SK-N-SH (cell line): ENCODE measurements around the gene ABCA7. TPM values are rescaled to one million over a fixed set of nuclear protein-coding genes. Genes with fewer than 3 reads are reported as not detected.

ENCODE experiments used
- CTCF ChIA-PET: fragments of 300-600, 350-600 bp; formaldehyde crosslinking; extraction: SDS; loops from one replicate; lab custom pipeline; 2021; lab: Yijun Ruan, JAX
- POLR2A ChIA-PET: fragments of 350-600 bp; sonication (Branson Sonifier 250); formaldehyde crosslinking; extraction: SDS; loops from one replicate; lab custom pipeline; 2020; ENCODE audit warnings: antibody characterized with exemption, inconsistent platforms; lab: Yijun Ruan, JAX
- DNase-seq: peaks from one replicate; pipeline ENCODE4 v3.0.0; 2012
- H2AFZ ChIP-seq: fragments of 200-600 bp; sonication (generic); 2 replicates; pipeline ENCODE4 v1.8.1; 2016; ENCODE audit warnings: antibody characterized with exemption, mild to moderate bottlenecking, low read depth
- H3F3A ChIP-seq: fragments of 200-600 bp; sonication (generic); replicated peaks from 2 replicates; pipeline ENCODE3; 2016; ENCODE audit warnings: antibody characterized with exemption, mild to moderate bottlenecking; ENCODE audit not compliant: insufficient read depth
- H3K27ac ChIP-seq, 2 experiments: fragments of 200-500 bp in 1 of 2; fragments of 200-600 bp in 1 of 2; sonication (Bioruptor generic) in 1 of 2; sonication (generic), shearing (Covaris generic) in 1 of 2; 2 replicates each; pipeline versions ENCODE4 v1.5.1 to v1.6.1; 2014 to 2016; ENCODE audit warnings: low read depth in 2 of 2, inconsistent platforms in 1 of 2, low read length in 1 of 2, mild to moderate bottlenecking in 1 of 2, mixed read lengths in 1 of 2
- H3K27me3 ChIP-seq: fragments of 200-600 bp; sonication (generic), shearing (Covaris generic); 2 replicates; pipeline ENCODE4 v1.6.1; 2016; ENCODE audit warnings: mixed run types; ENCODE audit not compliant: insufficient read depth
- H3K36me3 ChIP-seq, 2 experiments: fragments of 200-500 bp in 1 of 2; fragments of 200-600 bp in 1 of 2; sonication (Bioruptor generic) in 1 of 2; sonication (generic) in 1 of 2; replicated peaks in 1 of 2; 2 replicates each; pipeline versions ENCODE3 to v1.5.1; 2014 to 2016; ENCODE audit warnings: low read length in 1 of 2, mild to moderate bottlenecking in 1 of 2; ENCODE audit not compliant: insufficient read depth in 2 of 2, control insufficient read depth in 1 of 2
- H3K4me1 ChIP-seq, 2 experiments: fragments of 200-500 bp in 1 of 2; fragments of 200-600 bp in 1 of 2; sonication (Bioruptor generic) in 1 of 2; sonication (generic), shearing (Covaris generic) in 1 of 2; 2 replicates each; pipeline versions ENCODE4 v1.5.1 to v1.6.1; 2014 to 2016; ENCODE audit warnings: low read depth in 1 of 2, low read length in 1 of 2, mixed run types in 1 of 2; ENCODE audit not compliant: insufficient read depth in 2 of 2, control insufficient read depth in 1 of 2
- H3K4me2 ChIP-seq: fragments of 200-600 bp; sonication (generic), shearing (Covaris generic); 2 replicates; pipeline ENCODE4 v1.6.1; 2017; ENCODE audit warnings: mixed run types
- H3K4me3 ChIP-seq, 2 experiments: fragments of 200-500 bp in 1 of 2; fragments of 200-600 bp in 1 of 2; sonication (Bioruptor generic) in 1 of 2; sonication (generic), shearing (Covaris generic) in 1 of 2; 2 replicates each; pipeline versions ENCODE4 v1.5.1 to v1.8.1; 2014 to 2016; ENCODE audit warnings: low read depth in 2 of 2, inconsistent platforms in 1 of 2, low read length in 1 of 2, mild to moderate bottlenecking in 1 of 2, mixed read lengths in 1 of 2, moderate library complexity in 1 of 2
- H3K79me2 ChIP-seq: fragments of 200-600 bp; sonication (generic); 2 replicates; pipeline ENCODE4 v1.8.1; 2017; ENCODE audit warnings: mild to moderate bottlenecking; ENCODE audit not compliant: insufficient read depth
- H3K9ac ChIP-seq: fragments of 200-600 bp; sonication (generic); 2 replicates; pipeline ENCODE4 v1.6.1; 2017; ENCODE audit warnings: mixed run types
- H3K9me2 ChIP-seq: fragments of 200-600 bp; sonication (generic); 2 replicates; pipeline ENCODE4 v1.6.1; 2017; ENCODE audit warnings: mixed run types
- H3K9me3 ChIP-seq: fragments of 200-600 bp; sonication (generic); 2 replicates; pipeline ENCODE4 v1.6.1; 2017; ENCODE audit warnings: mixed run types, mild to moderate bottlenecking, moderate library complexity
- H4K20me1 ChIP-seq: fragments of 200-600 bp; sonication (generic); 2 replicates; pipeline ENCODE4 v1.6.1; 2017; ENCODE audit warnings: mild to moderate bottlenecking, mixed run types; ENCODE audit not compliant: insufficient read depth
- CHD2 ChIP-seq: fragments of 150-350 bp; IDR thresholded peaks from 2 replicates; pipeline ENCODE4 v1.6.1; 2018; ENCODE audit warnings: low read length; ENCODE audit not compliant: partially characterized antibody
- EP300 ChIP-seq, 2 experiments: IDR thresholded peaks; 2 replicates each; pipeline versions ENCODE4 v1.4.0 to v1.6.1; 2012; ENCODE audit warnings: borderline replicate concordance in 1 of 2, low read depth in 1 of 2, low read length in 1 of 2
- EZH2phosphoT487 ChIP-seq: fragments of 200-600 bp; sonication (generic); IDR thresholded peaks from 2 replicates; pipeline ENCODE4 v1.6.1; 2017; ENCODE audit warnings: low read depth, mixed run types, mild to moderate bottlenecking, antibody characterized with exemption, moderate library complexity, borderline replicate concordance
- FOSL2 ChIP-seq: IDR thresholded peaks from 2 replicates; pipeline ENCODE4 v1.4.0; 2012; ENCODE audit warnings: low read depth, mild to moderate bottlenecking, moderate library complexity, borderline replicate concordance
- GATA2 ChIP-seq: sonication (generic); formaldehyde crosslinking; IDR thresholded peaks from 2 replicates; pipeline ENCODE4 v1.5.0; 2020; ENCODE audit warnings: mild to moderate bottlenecking, missing genetic modification reagents
- JUND ChIP-seq: IDR thresholded peaks from 2 replicates; pipeline ENCODE4 v1.4.0; 2012
- MAX ChIP-seq: IDR thresholded peaks from 2 replicates; pipeline ENCODE4 v1.4.0; 2012; ENCODE audit warnings: low read depth
- PBX3 ChIP-seq: IDR thresholded peaks from 2 replicates; pipeline ENCODE4; 2012
- RAD21 ChIP-seq: IDR thresholded peaks from 2 replicates; pipeline ENCODE4 v1.6.1; 2012; ENCODE audit warnings: mild to moderate bottlenecking, low read length
- REST ChIP-seq: IDR thresholded peaks from 2 replicates; pipeline ENCODE4 v1.6.1; 2012; ENCODE audit warnings: mild to moderate bottlenecking, low read depth, low read length, moderate library complexity
- RFX5 ChIP-seq: IDR thresholded peaks from 2 replicates; pipeline ENCODE4 v1.6.1; 2012; ENCODE audit warnings: mild to moderate bottlenecking, improper control_type of control experiment, low read length
- SIN3A ChIP-seq: IDR thresholded peaks from 2 replicates; pipeline ENCODE4 v1.6.1; 2012; ENCODE audit warnings: low read depth, mild to moderate bottlenecking, low read length, moderate library complexity, borderline replicate concordance
- TAF1 ChIP-seq: IDR thresholded peaks from 2 replicates; pipeline ENCODE4 v1.6.1; 2012; ENCODE audit warnings: low read depth, mild to moderate bottlenecking, low read length, moderate library complexity, borderline replicate concordance
- TCF12 ChIP-seq: IDR thresholded peaks from 2 replicates; pipeline ENCODE4 v1.4.0; 2012
- TEAD4 ChIP-seq: IDR thresholded peaks from 2 replicates; pipeline ENCODE4 v1.4.0; 2012; ENCODE audit warnings: mild to moderate bottlenecking, borderline replicate concordance; ENCODE audit not compliant: insufficient read depth
- USF2 ChIP-seq: fragments of 150-350 bp; IDR thresholded peaks from 2 replicates; pipeline ENCODE4 v1.6.1; 2017; ENCODE audit warnings: antibody characterized with exemption, low read length, low read depth, borderline replicate concordance
- YY1 ChIP-seq: IDR thresholded peaks from 2 replicates; pipeline ENCODE4 v1.4.0; 2012; ENCODE audit warnings: low read depth, mild to moderate bottlenecking
- WGBS: methylation state at CpG from one replicate; pipeline ENCODE4 v1.1.6; 2017; ENCODE audit warnings: low lambda C conversion rate; 5-methylcytosine and 5-hydroxymethylcytosine counted together
- polyA plus RNA-seq, 3 experiments: library from polyadenylated mRNA; depleted of rRNA; stranded (reverse); fragments of >200 nt; gene quantifications; 2 replicates each; pipeline ENCODE4 v1.2.3, GENCODE V29; 2012

Gene ABCA7
- polyA plus RNA-seq, 1 of the 3 experiments (the other 2 are of a cell fraction), result 7.8 TPM

DNA sequence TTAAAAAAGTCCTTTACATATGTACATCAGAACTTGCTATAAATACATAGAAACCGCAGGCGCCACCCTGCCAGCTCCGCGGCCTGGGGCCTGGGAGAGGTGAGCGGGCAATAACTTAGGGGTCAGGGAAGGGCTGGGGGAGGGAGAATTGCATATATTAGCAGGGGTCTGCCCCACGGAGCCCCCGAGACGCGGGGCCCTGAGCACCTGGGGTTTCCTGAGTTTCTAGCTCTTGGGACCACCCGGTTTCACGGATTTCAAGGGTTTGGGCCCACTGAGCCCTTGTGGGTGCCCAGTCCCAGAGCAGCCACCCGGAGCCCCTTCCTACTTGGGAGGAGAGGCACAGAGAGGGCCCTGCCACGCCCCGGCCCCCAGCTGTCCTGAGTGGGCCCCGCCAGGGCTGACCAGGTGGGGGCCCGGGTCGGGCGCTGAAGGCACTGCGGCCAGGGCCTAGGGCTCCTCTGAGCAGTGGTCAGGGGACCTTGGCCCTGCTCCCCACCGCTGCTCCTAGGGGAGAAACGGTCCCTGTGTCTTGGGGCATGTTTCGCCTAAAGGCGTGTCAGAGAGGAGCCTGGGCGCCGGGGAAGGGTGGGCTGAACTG lies 67.9 kb downstream of the ABCA7 start:
- peaks cover 0 to 34% of the 10 kb centered on the region in 2 experiments for H3K36me3 ChIP-seq
- H3K4me2 ChIP-seq, result no peak overlapping the region
- no peaks in the 10 kb centered on the region for H3K27me3 ChIP-seq
- CTCF ChIA-PET, result interaction anchor here (1.3 to 1.8 kb wide), 2 partner anchors 87 to 113 kb away, joined by 5 read pairs; no protein-coding TSS in a partner anchor
- DNase-seq, result no peak
- POLR2A ChIA-PET, result interaction anchor here (0.6 kb wide), 1 partner anchor 86 kb away, joined by 3 read pairs; no protein-coding TSS in a partner anchor
- no peak overlapping the region for H3K4me3 ChIP-seq
- H4K20me1 ChIP-seq, result peaks cover 21% of the 10 kb centered on the region; the same call in 1 of the 2 replicates
- H3K27ac ChIP-seq, result no peak overlapping the region
- H3K9me2 ChIP-seq, result no peaks in the 10 kb centered on the region
- peaks cover 18% of the 10 kb centered on the region; the same call in 1 of the 2 replicates for H3K79me2 ChIP-seq
- H3K4me1 ChIP-seq, result peaks cover 7 to 15% of the 10 kb centered on the region in 2 experiments; a peak in 3 of 4 replicates
- WGBS, result 88% methylated on average over 11 of the region's 25 CpGs
- no peak overlapping the region for H2AFZ ChIP-seq
- peaks cover 18% of the 10 kb centered on the region for H3F3A ChIP-seq
- no peak overlapping the region for H3K9ac ChIP-seq
- no peaks in the 10 kb centered on the region for H3K9me3 ChIP-seq
- TF ChIP-seq EZH2phosphoT487, result no peak
- TF ChIP-seq FOSL2, result no peak
- TF ChIP-seq TAF1, result no peak
- TF ChIP-seq CHD2, result no peak
- no peak for TF ChIP-seq MAX
- no peak for TF ChIP-seq SIN3A
- no peak for TF ChIP-seq JUND
- no peak for TF ChIP-seq TEAD4
- no peak for TF ChIP-seq REST
- TF ChIP-seq USF2, result no peak
- TF ChIP-seq RAD21, result no peak
- no peak for TF ChIP-seq TCF12
- no peak for TF ChIP-seq EP300 (IDR thresholded peaks at IDR 0.05; ENCODE audit: borderline replicate concordance in 1 of 2, low read depth in 1 of 2, low read length in 1 of 2)
- no peak for TF ChIP-seq PBX3
- no peak for TF ChIP-seq YY1
- no peak for TF ChIP-seq GATA2 (CRISPR knock-in tag)
- no peak for TF ChIP-seq RFX5
